NT2/D1 (cell line): ENCODE results near the gene SLC2A14.
A peak's percentile ranks its signal among the peaks of the same experiment; 100 is the strongest.
"Not testable (repeated sequence)": the region's sequence is repeated elsewhere in the genome, so short reads cannot be mapped to it uniquely, and the experiment has no call there.

Source experiments
- DNase-seq: peaks from one replicate; pipeline ENCODE4 v3.0.0-alpha.2; 2011; ENCODE audit warnings: low read depth, low spot score
- H3K27me3 ChIP-seq: 2 replicates; pipeline ENCODE4 v1.6.0; 2011; ENCODE audit warnings: mild to moderate bottlenecking; ENCODE audit not compliant: insufficient read length, insufficient read depth
- H3K36me3 ChIP-seq: 2 replicates; pipeline ENCODE4 v1.6.1; 2011; ENCODE audit warnings: mild to moderate bottlenecking, low read length, mixed read lengths; ENCODE audit not compliant: insufficient read depth, insufficient read length
- H3K4me1 ChIP-seq: 2 replicates; pipeline ENCODE4 v1.5.1; 2011; ENCODE audit not compliant: insufficient read depth, insufficient read length
- H3K4me3 ChIP-seq: 2 replicates; pipeline ENCODE4 v1.5.1; 2011; ENCODE audit warnings: low read depth; ENCODE audit not compliant: insufficient read length
- H3K9ac ChIP-seq: 2 replicates; pipeline ENCODE4 v1.6.0; 2011; ENCODE audit warnings: low read depth; ENCODE audit not compliant: insufficient read length
- H3K9me3 ChIP-seq: 2 replicates; pipeline ENCODE4 v1.5.1; 2011; ENCODE audit warnings: mild to moderate bottlenecking, low read length; ENCODE audit not compliant: insufficient read depth
- SUZ12 ChIP-seq: IDR thresholded peaks from 2 replicates; pipeline ENCODE4 v1.6.1; 2011; ENCODE audit not compliant: insufficient read length, insufficient read depth; ENCODE audit errors: extremely low read depth
- YY1 ChIP-seq: IDR thresholded peaks from 2 replicates; pipeline ENCODE4 v1.6.1; 2011; ENCODE audit not compliant: insufficient read length, insufficient read depth
- ZNF274 ChIP-seq: IDR thresholded peaks from 2 replicates; pipeline ENCODE4 v1.6.1; 2011; ENCODE audit warnings: mild to moderate bottlenecking, low read depth, low read length

The SLC2A14 gene

DNA sequence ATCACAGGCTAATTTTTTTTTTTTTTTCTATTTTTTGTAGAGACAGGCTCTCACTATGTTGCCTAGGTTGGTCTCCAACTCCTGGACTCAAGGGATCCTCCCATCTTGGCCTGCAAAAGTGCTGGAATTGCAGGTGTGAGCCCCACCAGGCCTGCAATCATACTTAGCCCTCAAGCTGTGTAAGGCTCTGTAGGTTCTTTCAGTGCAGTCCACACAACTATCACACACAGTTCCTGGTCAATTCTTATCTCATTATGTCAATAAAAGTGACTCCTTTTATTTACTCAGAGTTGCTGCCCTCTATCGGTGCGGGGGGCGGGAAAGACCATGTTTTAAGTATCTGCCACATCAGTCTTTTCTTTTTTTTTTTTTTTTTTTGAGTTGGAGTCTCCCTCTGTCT, 34.3 kb upstream of the SLC2A14 start:
- no peaks in the 10 kb centered on the region for H3K36me3 ChIP-seq
- H3K4me3 ChIP-seq, result no peak overlapping the region
- peak overlapping the region; percentile 58 for H3K9ac ChIP-seq
- no peak for TF ChIP-seq SUZ12
- TF ChIP-seq ZNF274, result no peak
- H3K27me3 ChIP-seq, result no peaks in the 10 kb centered on the region
- H3K9me3 ChIP-seq, result no peaks in the 10 kb centered on the region
- peak; percentile 86 for DNase-seq
- H3K4me1 ChIP-seq, result peaks cover 13% of the 10 kb centered on the region

DNA sequence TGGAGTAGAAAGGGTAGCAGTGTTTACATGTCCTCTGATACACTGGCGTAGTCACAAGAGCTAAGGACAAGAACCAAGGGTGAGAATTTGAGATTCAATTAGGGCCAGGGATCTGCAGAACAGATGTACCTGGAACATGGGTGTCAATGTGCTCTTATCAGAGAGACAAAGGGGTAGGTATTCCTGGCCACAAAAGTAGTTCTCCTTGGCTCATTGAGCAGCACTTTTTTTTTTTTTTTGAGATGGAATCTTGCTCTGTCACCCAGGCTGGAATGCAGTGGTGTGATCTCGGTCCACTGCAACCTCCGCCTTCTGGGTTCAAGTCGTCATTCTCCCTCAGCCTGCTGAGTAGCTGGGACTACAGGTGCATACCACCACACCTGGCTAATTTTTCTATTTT, 33.6 kb upstream of the SLC2A14 start:
- not testable (repeated sequence) for H3K36me3 ChIP-seq, H3K9me3 ChIP-seq, H3K4me3 ChIP-seq, H3K27me3 ChIP-seq
- Histone ChIP-seq H3K9ac (peak overlapping the region; percentile 47), H3K4me1 (peaks cover 13% of the 10 kb centered on the region)
- peak; percentile 87 for DNase-seq

DNA sequence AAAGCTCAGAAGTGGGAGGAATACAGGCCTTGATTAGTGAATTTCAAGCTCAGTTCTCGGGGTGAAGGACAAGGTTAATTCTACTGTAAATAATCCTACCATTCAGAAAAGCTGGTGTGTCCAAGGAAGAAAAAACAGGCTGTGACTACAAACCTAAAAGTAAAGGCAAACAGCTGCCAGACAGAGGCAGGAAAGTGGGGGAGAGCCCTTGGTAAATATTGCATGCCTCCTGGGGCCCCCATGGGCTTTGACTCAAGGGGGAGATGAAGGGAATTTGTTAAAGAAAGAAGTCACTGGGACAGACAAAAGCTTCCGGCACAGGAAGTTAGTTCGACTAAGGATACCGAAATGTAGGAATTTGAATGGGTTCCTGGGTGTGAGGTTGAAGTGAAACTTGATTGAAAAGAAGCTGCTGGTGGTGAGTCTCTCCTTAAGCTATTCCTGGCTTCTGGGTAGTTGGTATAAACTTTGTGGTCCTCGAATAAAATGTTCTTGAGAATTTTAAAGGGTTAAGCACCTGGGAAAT, 32.9 kb upstream of the SLC2A14 start:
- not testable (repeated sequence) for H3K36me3 ChIP-seq, H3K4me3 ChIP-seq, H3K9me3 ChIP-seq, H3K27me3 ChIP-seq
- peak; percentile 92 for DNase-seq
- peaks cover 13% of the 10 kb centered on the region for H3K4me1 ChIP-seq
- H3K9ac ChIP-seq, result peak overlapping the region; percentile 72

- H3K4me3 ChIP-seq, result no peak overlapping the region
- H3K36me3 ChIP-seq, result peaks cover 7% of the 10 kb centered on the region
These were observed 32.4 kb upstream of the SLC2A14 start for GRCh38 chr12:7905071-7905470.

GRCh38 chr12:7902416-7902815, 29.7 kb upstream of the SLC2A14 start:
- not testable (repeated sequence) for H3K4me1 ChIP-seq, H3K27me3 ChIP-seq, H3K9ac ChIP-seq, H3K4me3 ChIP-seq, H3K9me3 ChIP-seq, DNase-seq
- H3K36me3 ChIP-seq, result peaks cover 24% of the 10 kb centered on the region

More at GRCh38 chr12:7905071-7905470, 32.4 kb upstream of the SLC2A14 start:
- no peak for DNase-seq
- TF ChIP-seq YY1, result no peak
- no peak for TF ChIP-seq ZNF274
- TF ChIP-seq SUZ12, result no peak
- no peaks in the 10 kb centered on the region for H3K9me3 ChIP-seq
- peak overlapping the region; percentile 72 for H3K9ac ChIP-seq
- H3K4me1 ChIP-seq, result peaks cover 13% of the 10 kb centered on the region
- no peaks in the 10 kb centered on the region for H3K27me3 ChIP-seq

- Histone ChIP-seq H3K36me3 (peaks cover 40% of the 10 kb centered on the region), H3K27me3 (no peaks in the 10 kb centered on the region), H3K9ac (no peak overlapping the region), H3K4me1 (no peaks in the 10 kb centered on the region), H3K9me3 (no peaks in the 10 kb centered on the region), H3K4me3 (no peak overlapping the region)
- no peak for DNase-seq
- TF ChIP-seq ZNF274, result no peak
- TF ChIP-seq YY1, result no peak
- TF ChIP-seq SUZ12, result no peak
These were observed 27.0 kb upstream of the SLC2A14 start for GRCh38 chr12:7899755-7900154.

DNA sequence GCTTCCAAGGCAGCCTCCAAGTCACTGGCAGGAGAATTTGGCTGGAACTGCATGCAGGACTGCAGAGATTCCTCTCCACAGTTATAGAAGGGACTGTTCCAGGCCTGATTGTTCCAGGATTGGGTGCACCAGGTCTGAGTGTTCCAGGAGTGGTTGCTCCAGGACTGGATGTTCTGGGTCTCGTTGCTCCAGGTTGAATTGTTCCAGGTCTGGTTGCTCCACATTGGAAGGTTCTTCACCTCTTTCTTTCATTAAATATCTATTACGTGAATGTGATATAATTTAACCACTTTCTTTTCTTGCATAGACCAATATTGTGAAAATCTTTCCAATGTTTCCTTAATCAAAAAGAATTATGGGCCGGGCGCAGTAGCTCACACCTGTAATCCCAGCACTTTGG, 24.0 kb upstream of the SLC2A14 start:
- peaks cover 40% of the 10 kb centered on the region for H3K36me3 ChIP-seq
- H3K4me1 ChIP-seq, H3K4me3 ChIP-seq, H3K9me3 ChIP-seq, H3K9ac ChIP-seq, DNase-seq, H3K27me3 ChIP-seq: not testable (repeated sequence)

- Histone ChIP-seq H3K36me3 (peaks cover 26% of the 10 kb centered on the region), H3K9me3 (no peaks in the 10 kb centered on the region), H3K4me1 (peaks cover 2% of the 10 kb centered on the region), H3K27me3 (no peaks in the 10 kb centered on the region), H3K9ac (peak overlapping the region; percentile 65), H3K4me3 (no peak overlapping the region)
- DNase-seq, result no peak
- TF ChIP-seq YY1, result no peak
- TF ChIP-seq ZNF274, result no peak
- TF ChIP-seq SUZ12, result no peak
These were observed 19.7 kb upstream of the SLC2A14 start for GRCh38 chr12:7892186-7892980.
